Measurements from ENCODE around the gene CUEDC1.

- TF ChIP-seq POLR2A (IDR thresholded peaks at IDR 0.05; ENCODE audit: low read length), result no peak
- no peak for TF ChIP-seq GATA1 (IDR thresholded peaks at IDR 0.05; ENCODE audit: low read depth, low read length)
Measured at GRCh38 chr17:57944908-57945307, 10.3 kb downstream of the CUEDC1 start.
